OCI-LY3 (cell line): ENCODE results near the gene GPHN.

ENCODE experiments used
- H2AFZ ChIP-seq: fragments of 200-600, 300-600 bp; shearing (Covaris generic); 2 replicates; pipeline ENCODE4 v1.6.0; 2014; ENCODE audit warnings: antibody characterized with exemption, low read depth, low read length
- H3K27ac ChIP-seq: fragments of 200-600, 300-600 bp; sonication (generic); 2 replicates; pipeline ENCODE4 v1.5.1; 2014; ENCODE audit warnings: mild to moderate bottlenecking, low read length, moderate library complexity, mixed read lengths
- H3K27me3 ChIP-seq: fragments of 200-600, 300-600 bp; sonication (generic); 2 replicates; pipeline ENCODE4 v1.6.1; 2014; ENCODE audit warnings: low read depth, low read length, mixed read lengths
- H3K36me3 ChIP-seq: fragments of 200-600, 300-600 bp; sonication (generic); replicated peaks from 2 replicates; pipeline ENCODE3; 2014; ENCODE audit warnings: low read depth, low read length, mixed read lengths
- H3K4me1 ChIP-seq: fragments of 300-600, 200-600 bp; sonication (generic); 2 replicates; pipeline ENCODE4 v1.6.1; 2014; ENCODE audit warnings: low read length, mixed read lengths
- H3K4me2 ChIP-seq: fragments of 200-600, 300-600 bp; sonication (generic); 2 replicates; pipeline ENCODE4 v1.6.1; 2014; ENCODE audit warnings: low read length, mixed read lengths
- H3K4me3 ChIP-seq: fragments of 300-600, 200-600 bp; sonication (generic); 2 replicates; pipeline ENCODE4 v1.5.1; 2014; ENCODE audit warnings: antibody characterized with exemption, mild to moderate bottlenecking, low read length, moderate library complexity
- H3K79me2 ChIP-seq: fragments of 300-600, 200-600 bp; shearing (Covaris generic); 2 replicates; pipeline ENCODE4 v1.6.1; 2014; ENCODE audit warnings: mild to moderate bottlenecking, low read length, mixed read lengths
- H3K9ac ChIP-seq: fragments of 300-600, 200-600 bp; shearing (Covaris generic); 2 replicates; pipeline ENCODE4 v1.6.0; 2014; ENCODE audit warnings: mild to moderate bottlenecking, low read length, moderate library complexity
- H3K9me3 ChIP-seq: fragments of 200-600, 300-600 bp; shearing (Covaris generic); 2 replicates; pipeline ENCODE4 v1.6.1; 2014; ENCODE audit warnings: low read length, mixed read lengths; ENCODE audit not compliant: insufficient read depth
- H4K20me1 ChIP-seq: fragments of 200-600, 300-600 bp; sonication (generic); 2 replicates; pipeline ENCODE4 v1.6.1; 2016; ENCODE audit warnings: low read length, mixed read lengths; ENCODE audit not compliant: insufficient read depth
- EZH2phosphoT487 ChIP-seq: fragments of 200-600 bp; shearing (Covaris generic); IDR thresholded peaks from 2 replicates; pipeline ENCODE4 v1.6.1; 2018; ENCODE audit warnings: antibody characterized with exemption, mixed run types, low read depth
- TF ChIP-seq, protein P1 (sequence below): fragments of 200-600, 300-600 bp; sonication (generic); IDR thresholded peaks from 2 replicates; pipeline ENCODE4 v1.5.1; 2014; ENCODE audit warnings: antibody characterized with exemption, low read length, low read depth

GPHN gene

GRCh38 chr14:67068251-67068650, 560.3 kb downstream of the GPHN start:
- no peak overlapping the region for H3K9ac ChIP-seq
- no peaks in the 10 kb centered on the region for H3K4me1 ChIP-seq
- no peaks in the 10 kb centered on the region for H4K20me1 ChIP-seq
- H3K36me3 ChIP-seq = no peaks in the 10 kb centered on the region
- no peaks in the 10 kb centered on the region for H3K79me2 ChIP-seq
- H3K27ac ChIP-seq = no peak overlapping the region
- TF ChIP-seq, protein P1, sequence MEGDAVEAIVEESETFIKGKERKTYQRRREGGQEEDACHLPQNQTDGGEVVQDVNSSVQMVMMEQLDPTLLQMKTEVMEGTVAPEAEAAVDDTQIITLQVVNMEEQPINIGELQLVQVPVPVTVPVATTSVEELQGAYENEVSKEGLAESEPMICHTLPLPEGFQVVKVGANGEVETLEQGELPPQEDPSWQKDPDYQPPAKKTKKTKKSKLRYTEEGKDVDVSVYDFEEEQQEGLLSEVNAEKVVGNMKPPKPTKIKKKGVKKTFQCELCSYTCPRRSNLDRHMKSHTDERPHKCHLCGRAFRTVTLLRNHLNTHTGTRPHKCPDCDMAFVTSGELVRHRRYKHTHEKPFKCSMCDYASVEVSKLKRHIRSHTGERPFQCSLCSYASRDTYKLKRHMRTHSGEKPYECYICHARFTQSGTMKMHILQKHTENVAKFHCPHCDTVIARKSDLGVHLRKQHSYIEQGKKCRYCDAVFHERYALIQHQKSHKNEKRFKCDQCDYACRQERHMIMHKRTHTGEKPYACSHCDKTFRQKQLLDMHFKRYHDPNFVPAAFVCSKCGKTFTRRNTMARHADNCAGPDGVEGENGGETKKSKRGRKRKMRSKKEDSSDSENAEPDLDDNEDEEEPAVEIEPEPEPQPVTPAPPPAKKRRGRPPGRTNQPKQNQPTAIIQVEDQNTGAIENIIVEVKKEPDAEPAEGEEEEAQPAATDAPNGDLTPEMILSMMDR = no peak
- TF ChIP-seq EZH2phosphoT487 = no peak
- H3K27me3 ChIP-seq = no peaks in the 10 kb centered on the region
- H3K4me2 ChIP-seq = no peak overlapping the region
- no peaks in the 10 kb centered on the region for H3K9me3 ChIP-seq
- no peak overlapping the region for H3K4me3 ChIP-seq
- no peak overlapping the region for H2AFZ ChIP-seq

- H3K27me3 ChIP-seq = no peaks in the 10 kb centered on the region
- H4K20me1 ChIP-seq = no peaks in the 10 kb centered on the region
- H2AFZ ChIP-seq = no peak overlapping the region
- TF ChIP-seq, protein P1 = no peak
- no peak for TF ChIP-seq EZH2phosphoT487
- no peaks in the 10 kb centered on the region for H3K4me1 ChIP-seq
- H3K4me3 ChIP-seq = no peak overlapping the region
- no peak overlapping the region for H3K9ac ChIP-seq
- no peaks in the 10 kb centered on the region for H3K36me3 ChIP-seq
- H3K4me2 ChIP-seq = no peak overlapping the region
- no peak overlapping the region for H3K27ac ChIP-seq
- H3K9me3 ChIP-seq = no peaks in the 10 kb centered on the region
- no peaks in the 10 kb centered on the region for H3K79me2 ChIP-seq
Measured at GRCh38 chr14:67071506-67071905, 563.6 kb downstream of the GPHN start.

DNA sequence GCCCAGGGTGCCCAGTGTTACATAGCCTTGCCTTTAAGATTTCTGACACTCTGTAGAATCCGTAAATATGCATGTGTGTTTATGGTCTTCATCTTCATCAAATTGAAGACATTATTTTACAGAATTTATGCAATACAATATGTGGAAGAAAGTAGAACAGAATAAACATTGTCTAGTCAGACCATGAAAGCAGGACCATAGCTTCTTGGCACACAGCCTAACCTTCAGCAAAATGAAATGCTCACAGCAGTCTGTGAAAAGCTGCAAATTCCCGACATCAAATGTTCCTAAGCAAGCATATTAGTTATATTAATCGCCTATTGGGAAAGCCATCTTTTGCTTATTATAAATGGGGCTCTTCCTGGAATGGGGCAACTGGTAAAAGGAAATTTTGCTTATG, 570.0 kb downstream of the GPHN start:
- Histone ChIP-seq H3K79me2 (no peaks in the 10 kb centered on the region), H3K4me1 (peaks cover 10% of the 10 kb centered on the region; the same call in 1 of the 2 replicates), H3K4me2 (no peak overlapping the region), H3K4me3 (no peak overlapping the region), H3K27me3 (no peaks in the 10 kb centered on the region), H3K9ac (no peak overlapping the region), H3K27ac (no peak overlapping the region), H2AFZ (no peak overlapping the region), H4K20me1 (no peaks in the 10 kb centered on the region), H3K9me3 (no peaks in the 10 kb centered on the region), H3K36me3 (no peaks in the 10 kb centered on the region)
- TF ChIP-seq, protein P1 = no peak
- no peak for TF ChIP-seq EZH2phosphoT487

DNA sequence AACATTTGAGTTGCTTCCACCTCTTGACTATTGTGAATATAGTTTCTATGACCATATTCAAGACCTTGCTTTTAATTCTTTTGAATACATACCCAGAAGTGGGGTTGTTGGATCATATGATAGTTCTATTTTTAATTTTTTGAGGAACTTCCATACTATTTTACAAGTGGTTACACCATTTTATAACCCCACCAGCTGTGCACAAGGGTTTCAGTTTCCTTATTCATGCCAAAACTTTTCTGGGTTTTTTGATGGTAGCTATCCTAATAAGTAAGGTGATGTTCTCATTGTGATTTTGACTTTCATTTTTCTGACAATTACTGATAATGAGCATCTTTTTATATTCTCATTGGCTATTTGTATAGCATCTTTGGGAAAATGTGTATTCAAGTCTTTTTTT, 571.9 kb downstream of the GPHN start:
- no peaks in the 10 kb centered on the region for H3K79me2 ChIP-seq
- no peaks in the 10 kb centered on the region for H3K27me3 ChIP-seq
- no peaks in the 10 kb centered on the region for H4K20me1 ChIP-seq
- no peaks in the 10 kb centered on the region for H3K36me3 ChIP-seq
- no peak overlapping the region for H3K4me2 ChIP-seq
- no peak overlapping the region for H3K4me3 ChIP-seq
- TF ChIP-seq, protein P1 = no peak
- TF ChIP-seq EZH2phosphoT487 = no peak
- no peaks in the 10 kb centered on the region for H3K9me3 ChIP-seq
- H3K4me1 ChIP-seq = peaks cover 10% of the 10 kb centered on the region; the same call in 1 of the 2 replicates
- H3K9ac ChIP-seq = no peak overlapping the region
- H3K27ac ChIP-seq = no peak overlapping the region
- no peak overlapping the region for H2AFZ ChIP-seq
